HepG2 (cell line): Measurements from ENCODE around the gene HOXA10. TPM values are rescaled to one million over a fixed set of nuclear protein-coding genes. Genes with fewer than 3 reads are reported as not detected.

Experiments
- ATAC-seq: fragments of 200-7000 bp; cut with Tn5 transposase; 3 replicates; pipeline ENCODE4 v1.9.1; 2020; ENCODE audit warnings: mild to moderate bottlenecking, moderate library complexity
- BruUV-seq: library from RNA; stranded (reverse); fragments of 400-500 nt; replicated peaks from 2 replicates; lab custom pipeline; 2021; lab: Mats Ljungman, UMichigan
- CTCF ChIA-PET: fragments of 300-600 bp; formaldehyde crosslinking; extraction: SDS; loops from one replicate; lab custom pipeline; 2021; ENCODE audit warnings: low total read pairs, inconsistent platforms, low intra/inter-chr PET ratio; lab: Yijun Ruan, JAX
- POLR2A ChIA-PET: fragments of 350-600 bp; sonication (Branson Sonifier 250); formaldehyde crosslinking; loops from one replicate; lab custom pipeline; 2020; ENCODE audit warnings: antibody characterized with exemption, inconsistent platforms; lab: Yijun Ruan, JAX
- DNase-seq: peaks from one replicate; pipeline ENCODE4 v3.0.0-alpha.2; 2015; ENCODE audit warnings: low spot score
- FAIRE-seq: peaks from 3 replicates; lab custom pipeline; 2011; peaks lifted over from hg19 to GRCh38; lab: Jason Lieb, UNC
- H2AFZ ChIP-seq: one replicate; pipeline ENCODE4 v1.6.1; 2011; ENCODE audit warnings: low read length, inconsistent platforms
- H3K27ac ChIP-seq: fragments of 300-600 bp; 3 replicates; pipeline ENCODE4 v1.8.0; 2011; ENCODE audit warnings: mixed run types, mild to moderate bottlenecking, mixed read lengths, low read length, inconsistent platforms; ENCODE audit not compliant: insufficient read depth; ENCODE audit errors: extremely low read length
- H3K27me3 ChIP-seq, 2 experiments: fragments of 200-600 bp in 1 of 2; 2 replicates in 1 of 2; 3 replicates in 1 of 2; pipeline versions ENCODE4 v1.6.0 to v1.8.0; 2011; ENCODE audit warnings: low read length in 2 of 2, mild to moderate bottlenecking in 2 of 2, moderate library complexity in 2 of 2, inconsistent platforms in 1 of 2; ENCODE audit not compliant: insufficient read depth in 2 of 2, control insufficient read depth in 1 of 2
- H3K36me3 ChIP-seq, 2 experiments: fragments of 200-600 bp in 1 of 2; replicated peaks in 1 of 2; 2 replicates in 1 of 2; 3 replicates in 1 of 2; pipeline versions ENCODE4 v1.5.1 to v1.8.0; 2011; ENCODE audit warnings: low read length in 2 of 2, inconsistent platforms in 1 of 2; ENCODE audit not compliant: insufficient read depth in 2 of 2, control insufficient read depth in 1 of 2
- H3K4me1 ChIP-seq: 2 replicates; pipeline ENCODE4 v1.5.1; 2012; ENCODE audit warnings: low read length, inconsistent platforms; ENCODE audit not compliant: insufficient read depth
- H3K4me2 ChIP-seq: 2 replicates; pipeline ENCODE4 v1.6.0; 2011; ENCODE audit warnings: low read depth, low read length, inconsistent platforms
- H3K4me3 ChIP-seq, 3 experiments: fragments of 200-600 bp in 1 of 3; sonication (generic), shearing (Covaris generic) in 1 of 3; replicated peaks in 1 of 3; 2 replicates each; pipeline ENCODE4 v1.5.1; 2011 to 2016; ENCODE audit warnings: low read length in 3 of 3, inconsistent platforms in 2 of 3, low read depth in 2 of 3, mild to moderate bottlenecking in 2 of 3, control low read depth in 1 of 3, mixed read lengths in 1 of 3; ENCODE audit not compliant: insufficient read depth in 1 of 3
- H3K79me2 ChIP-seq: one replicate; pipeline ENCODE4 v1.6.1; 2011; ENCODE audit warnings: low read length, inconsistent platforms; ENCODE audit not compliant: insufficient read depth
- H3K9ac ChIP-seq: 2 replicates; pipeline ENCODE4 v1.6.0; 2011; ENCODE audit warnings: mild to moderate bottlenecking, low read depth, low read length, inconsistent platforms; ENCODE audit not compliant: insufficient read depth
- H3K9me3 ChIP-seq: 2 replicates; pipeline ENCODE4 v1.5.1; 2012; ENCODE audit warnings: mild to moderate bottlenecking, low read length
- H4K20me1 ChIP-seq: 2 replicates; pipeline ENCODE4 v1.6.0; 2011; ENCODE audit warnings: inconsistent platforms, mild to moderate bottlenecking, low read length, moderate library complexity; ENCODE audit not compliant: insufficient read depth
- CREBL2 ChIP-seq: sonication (generic); formaldehyde crosslinking; IDR thresholded peaks from 2 replicates; pipeline ENCODE4 v1.8.1; 2023; ENCODE audit warnings: missing genetic modification reagents, mild to moderate bottlenecking, borderline replicate concordance
- HBP1 ChIP-seq: IDR thresholded peaks from 2 replicates; pipeline ENCODE4 v1.6.1; 2016; ENCODE audit warnings: low read depth, control low read depth
- HMGXB4 ChIP-seq, 2 experiments: sonication (generic) in 1 of 2; formaldehyde crosslinking in 1 of 2; IDR thresholded peaks; 2 replicates each; pipeline versions ENCODE4 v1.4.0 to v1.6.1; 2018 to 2020; ENCODE audit warnings: missing genetic modification reagents in 2 of 2, borderline replicate concordance in 1 of 2, low read depth in 1 of 2, mild to moderate bottlenecking in 1 of 2, missing biosample characterization in 1 of 2
- MAFF ChIP-seq: IDR thresholded peaks from 2 replicates; pipeline ENCODE4 v1.6.1; 2011; ENCODE audit warnings: low read depth, low read length, improper control_type of control experiment
- MED13 ChIP-seq: sonication (generic); formaldehyde crosslinking; IDR thresholded peaks from 2 replicates; pipeline ENCODE4 v1.5.0; 2020; ENCODE audit warnings: missing genetic modification reagents
- MTA3 ChIP-seq: sonication (generic); formaldehyde crosslinking; IDR thresholded peaks from 2 replicates; pipeline ENCODE4 v1.4.0; 2020; ENCODE audit warnings: missing genetic modification reagents
- PREB ChIP-seq: sonication (generic); formaldehyde crosslinking; IDR thresholded peaks from 2 replicates; pipeline ENCODE4 v1.4.0; 2020; ENCODE audit warnings: missing genetic modification reagents
- TOPORS ChIP-seq: sonication (generic); formaldehyde crosslinking; IDR thresholded peaks from 2 replicates; pipeline ENCODE4 v1.8.0; 2023; ENCODE audit warnings: mild to moderate bottlenecking, missing genetic modification reagents
- TP53 ChIP-seq: sonication (generic); formaldehyde crosslinking; conservative IDR thresholded peaks from 2 replicates; pipeline ENCODE4 v1.4.0; 2020; ENCODE audit warnings: missing genetic modification reagents
- XRCC5 ChIP-seq: fragments of 200-400 bp; formaldehyde crosslinking; optimal IDR thresholded peaks from 2 replicates; pipeline ENCODE3; 2017; ENCODE audit warnings: mild to moderate bottlenecking, low read length
- ZFP36L2 ChIP-seq: sonication (generic); formaldehyde crosslinking; IDR thresholded peaks from 2 replicates; pipeline ENCODE4 v1.4.0; 2020; ENCODE audit warnings: missing genetic modification reagents
- ZFP90 ChIP-seq: sonication (generic); formaldehyde crosslinking; IDR thresholded peaks from 2 replicates; pipeline ENCODE4 v1.8.0; 2022; ENCODE audit warnings: missing genetic modification reagents, mild to moderate bottlenecking, inconsistent platforms, borderline replicate concordance
- ZNF564 ChIP-seq: sonication (generic); formaldehyde crosslinking; IDR thresholded peaks from 2 replicates; pipeline ENCODE4 v1.8.1; 2023; ENCODE audit warnings: mild to moderate bottlenecking, missing genetic modification reagents
- ZZZ3 ChIP-seq: sonication (generic); formaldehyde crosslinking; IDR thresholded peaks from 2 replicates; pipeline ENCODE4 v1.4.0; 2020; ENCODE audit warnings: missing genetic modification reagents, mild to moderate bottlenecking, borderline replicate concordance
- WGBS: methylation state at CpG from one replicate; pipeline ENCODE4 v1.1.6; 2017; ENCODE audit warnings: low lambda C conversion rate; 5-methylcytosine and 5-hydroxymethylcytosine counted together
- in situ Hi-C: cut with HindIII; loops from 2 replicates; pipeline ENCODE4 v1.10.0; 2017; ENCODE audit warnings: low pct_unique_long_range_greater_than_20kb; ENCODE audit not compliant: extremely low pct_ligation_motif_present
- intact Hi-C: fragments of 100-400 bp; cut with micrococcal nuclease; formaldehyde crosslinking; loops from one replicate; pipeline ENCODE4 v1.10.0; 2022; ENCODE audit not compliant: unreplicated experiment
- polyA plus RNA-seq, 8 experiments: library from polyadenylated mRNA; depleted of rRNA in 3 of 8; stranded (reverse) in 7 of 8; unstranded in 1 of 8; fragments of >200 nt; fragmentation: Illumina TruSeq in 4 of 8; extraction: Trizol in 4 of 8; gene quantifications; 2 replicates each; pipeline versions ENCODE4 v1.2.1 to v1.2.3, GENCODE V29; 2011 to 2016; ENCODE audit warnings: low read depth in 4 of 8, missing spikeins in 1 of 8, mixed read lengths in 1 of 8; ENCODE audit not compliant: insufficient read depth in 1 of 8
- total RNA-seq, 5 experiments: library from RNA; depleted of rRNA; stranded (reverse); fragments of >200 nt; fragmentation: Illumina TruSeq; extraction: Trizol; gene quantifications; 2 replicates each; pipeline ENCODE4 v1.2.3, GENCODE V29; 2016; ENCODE audit warnings: low read depth in 1 of 5

The HOXA10 gene
- total and polyA plus RNA-seq, 2 of the 13 experiments (the other 11 are each of a cell fraction or from before 2014, with no cell fraction given): not detected

GRCh38 chr7:27182285-27182841 lies 8.2 kb upstream of the HOXA10 start:
- Histone ChIP-seq H3K9ac (no peak overlapping the region), H3K4me1 (peaks cover 38% of the 10 kb centered on the region), H3K27ac (no peak overlapping the region), H3K4me2 (no peak overlapping the region), H3K36me3 (no peaks in the 10 kb centered on the region), H4K20me1 (peaks cover 6% of the 10 kb centered on the region; the same call in 1 of the 2 replicates), H3K79me2 (no peaks in the 10 kb centered on the region), H3K27me3 (peaks cover 27 to 90% of the 10 kb centered on the region in 2 experiments), H2AFZ (no peak overlapping the region), H3K4me3 (no peak overlapping the region), H3K9me3 (no peaks in the 10 kb centered on the region)
- FAIRE-seq: no peak
- TF ChIP-seq MAFF (no peak), TP53 (CRISPR knock-in tag) (no peak)
- in situ Hi-C loops (no loop called here), intact Hi-C loops (no loop called here)
- CTCF ChIA-PET: no interaction called here
- no TSS peak for BruUV-seq
- no peak for DNase-seq
- no peak for ATAC-seq
- POLR2A ChIA-PET: no interaction called here
- 53% methylated on average over 3 of the region's 4 CpGs for WGBS

- Histone ChIP-seq H3K4me1 (peaks cover 38% of the 10 kb centered on the region), H3K9ac (no peak overlapping the region), H3K4me3 (no peak overlapping the region), H3K36me3 (no peaks in the 10 kb centered on the region), H4K20me1 (peaks cover 6% of the 10 kb centered on the region; the same call in 1 of the 2 replicates), H3K9me3 (no peaks in the 10 kb centered on the region), H2AFZ (no peak overlapping the region), H3K27ac (no peak overlapping the region), H3K4me2 (no peak overlapping the region), H3K79me2 (no peaks in the 10 kb centered on the region), H3K27me3 (peaks cover 27 to 90% of the 10 kb centered on the region in 2 experiments)
- intact Hi-C loops (no loop called here), in situ Hi-C loops (no loop called here)
- ChIA-PET POLR2A (no interaction called here), CTCF (no interaction called here)
- no TSS peak for BruUV-seq
- ATAC-seq (no peak), DNase-seq (no peak), FAIRE-seq (no peak)
- WGBS: 20% methylated on average over 1 of the region's 4 CpGs
- TF ChIP-seq MED13: no peak
- TF ChIP-seq TOPORS (CRISPR knock-in tag): no peak
- no peak for TF ChIP-seq PREB (CRISPR knock-in tag)
- no peak for TF ChIP-seq HMGXB4 (CRISPR knock-in tag; IDR thresholded peaks at IDR 0.05; ENCODE audit: borderline replicate concordance in 1 of 2, low read depth in 1 of 2)
- TF ChIP-seq ZNF564 (CRISPR knock-in tag): no peak
- TF ChIP-seq ZFP90 (CRISPR knock-in tag): no peak
- no peak for TF ChIP-seq XRCC5
- no peak for TF ChIP-seq MTA3 (CRISPR knock-in tag)
- TF ChIP-seq CREBL2 (CRISPR knock-in tag): no peak
- TF ChIP-seq ZFP36L2 (CRISPR knock-in tag): no peak
- no peak for TF ChIP-seq HBP1 (CRISPR knock-in tag)
- no peak for TF ChIP-seq ZZZ3 (CRISPR knock-in tag)
Measured at GRCh38 chr7:27181795-27182275, 7.7 kb upstream of the HOXA10 start.
